22Rv1 (cell line): Measurements from ENCODE around the gene SLC2A9.

ENCODE experiments used
- H3K27ac ChIP-seq: fragments of 450-650 bp; 2 replicates; pipeline ENCODE4 v1.5.1; 2017
- ZFX ChIP-seq: fragments of 450-650 bp; IDR thresholded peaks from 2 replicates; pipeline ENCODE4 v1.6.1; 2017; ENCODE audit warnings: antibody characterized with exemption, borderline replicate concordance
- TF ChIP-seq, protein P1 (sequence below): fragments of 450-650 bp; IDR thresholded peaks from 2 replicates; pipeline ENCODE4 v1.5.1; 2017; ENCODE audit warnings: mild to moderate bottlenecking

SLC2A9 gene

DNA sequence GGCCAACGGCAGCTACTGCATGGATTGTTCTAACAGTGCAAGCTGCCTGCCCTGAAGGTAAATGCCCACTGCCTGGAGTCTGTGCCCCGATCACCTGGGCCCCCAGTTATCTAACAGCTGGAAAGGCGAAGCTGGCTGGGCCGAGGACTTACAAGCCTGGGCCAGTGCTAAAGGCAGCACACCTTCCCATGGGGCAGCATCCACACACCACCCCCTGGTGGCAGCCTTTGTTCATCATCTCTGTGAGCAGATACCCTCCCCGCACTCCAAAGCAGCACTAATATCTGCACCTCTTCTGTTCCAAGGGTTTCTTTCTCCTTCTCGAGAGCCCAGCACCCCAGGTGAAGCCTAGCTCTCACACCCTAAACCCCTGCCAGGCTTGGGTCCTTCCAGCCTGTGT, 7.6 kb downstream of the SLC2A9 start:
- TF ChIP-seq ZFX, result no peak
- TF ChIP-seq, protein P1, sequence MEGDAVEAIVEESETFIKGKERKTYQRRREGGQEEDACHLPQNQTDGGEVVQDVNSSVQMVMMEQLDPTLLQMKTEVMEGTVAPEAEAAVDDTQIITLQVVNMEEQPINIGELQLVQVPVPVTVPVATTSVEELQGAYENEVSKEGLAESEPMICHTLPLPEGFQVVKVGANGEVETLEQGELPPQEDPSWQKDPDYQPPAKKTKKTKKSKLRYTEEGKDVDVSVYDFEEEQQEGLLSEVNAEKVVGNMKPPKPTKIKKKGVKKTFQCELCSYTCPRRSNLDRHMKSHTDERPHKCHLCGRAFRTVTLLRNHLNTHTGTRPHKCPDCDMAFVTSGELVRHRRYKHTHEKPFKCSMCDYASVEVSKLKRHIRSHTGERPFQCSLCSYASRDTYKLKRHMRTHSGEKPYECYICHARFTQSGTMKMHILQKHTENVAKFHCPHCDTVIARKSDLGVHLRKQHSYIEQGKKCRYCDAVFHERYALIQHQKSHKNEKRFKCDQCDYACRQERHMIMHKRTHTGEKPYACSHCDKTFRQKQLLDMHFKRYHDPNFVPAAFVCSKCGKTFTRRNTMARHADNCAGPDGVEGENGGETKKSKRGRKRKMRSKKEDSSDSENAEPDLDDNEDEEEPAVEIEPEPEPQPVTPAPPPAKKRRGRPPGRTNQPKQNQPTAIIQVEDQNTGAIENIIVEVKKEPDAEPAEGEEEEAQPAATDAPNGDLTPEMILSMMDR, result peak; percentile 75
- H3K27ac ChIP-seq, result no peak overlapping the region

GRCh38 chr4:10011885-10012284, 9.4 kb downstream of the SLC2A9 start:
- TF ChIP-seq, protein P1, result no peak
- TF ChIP-seq ZFX, result no peak
- no peak overlapping the region for H3K27ac ChIP-seq

- TF ChIP-seq ZFX, result no peak
- TF ChIP-seq, protein P1, result no peak
Observed at GRCh38 chr4:10011277-10011676, 10.0 kb downstream of the SLC2A9 start.

GRCh38 chr4:10009861-10010500, 11.3 kb downstream of the SLC2A9 start:
- TF ChIP-seq, protein P1, result no peak
- TF ChIP-seq ZFX, result no peak
- no peak overlapping the region for H3K27ac ChIP-seq

More at GRCh38 chr4:10011277-10011676, 10.0 kb downstream of the SLC2A9 start:
- no peak overlapping the region for H3K27ac ChIP-seq

DNA sequence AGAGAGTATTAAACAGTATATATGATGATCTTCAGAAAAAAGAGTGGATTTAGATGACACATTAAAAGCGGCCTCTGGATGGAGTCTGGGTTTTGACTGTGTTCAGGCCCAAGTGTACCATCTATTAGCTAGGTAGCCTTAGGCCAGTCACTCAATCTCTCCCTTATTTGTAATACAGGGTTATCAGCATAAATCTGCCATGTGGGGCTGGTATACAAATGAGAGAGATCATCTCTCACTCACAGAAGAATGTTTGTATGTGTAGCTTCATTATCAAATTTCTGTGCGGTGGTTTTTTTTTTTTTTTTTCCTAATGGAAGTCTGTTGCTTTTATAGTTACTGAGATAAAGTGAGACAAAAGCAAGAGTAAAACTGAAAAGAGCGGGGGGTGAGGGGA, 12.7 kb downstream of the SLC2A9 start:
- no peak overlapping the region for H3K27ac ChIP-seq
- no peak for TF ChIP-seq ZFX
- TF ChIP-seq, protein P1, result no peak

GRCh38 chr4:10007793-10008608, 13.3 kb downstream of the SLC2A9 start:
- H3K27ac ChIP-seq, result no peak overlapping the region
- TF ChIP-seq, protein P1, result no peak
- TF ChIP-seq ZFX, result no peak

DNA sequence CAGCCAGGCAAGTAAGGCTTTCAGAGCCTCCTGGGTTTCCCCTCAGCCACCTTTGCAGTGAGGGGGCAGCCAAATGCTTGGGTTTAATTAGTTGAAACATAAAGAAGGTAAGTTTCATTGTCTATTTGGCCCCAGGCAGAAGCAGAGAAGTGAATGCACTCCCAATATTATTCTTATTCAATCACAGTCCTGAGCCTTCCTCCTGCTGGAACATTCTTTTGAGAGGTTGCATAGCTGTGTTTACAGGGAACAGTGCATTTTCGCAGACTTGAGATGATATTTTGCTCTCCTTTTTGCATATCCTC, 13.9 kb downstream of the SLC2A9 start:
- no peak overlapping the region for H3K27ac ChIP-seq
- TF ChIP-seq ZFX, result no peak
- TF ChIP-seq, protein P1, result no peak
